HG02678 (cell line): Measurements from ENCODE around the gene ELAVL1.

ENCODE experiments used
- ATAC-seq: cut with Tn5 transposase; IDR thresholded peaks from one replicate; pipeline ENCODE4 v1.9.1; 2021; ENCODE audit warnings: mild to moderate bottlenecking, moderate library complexity; ENCODE audit not compliant: unreplicated experiment

Gene ELAVL1

DNA sequence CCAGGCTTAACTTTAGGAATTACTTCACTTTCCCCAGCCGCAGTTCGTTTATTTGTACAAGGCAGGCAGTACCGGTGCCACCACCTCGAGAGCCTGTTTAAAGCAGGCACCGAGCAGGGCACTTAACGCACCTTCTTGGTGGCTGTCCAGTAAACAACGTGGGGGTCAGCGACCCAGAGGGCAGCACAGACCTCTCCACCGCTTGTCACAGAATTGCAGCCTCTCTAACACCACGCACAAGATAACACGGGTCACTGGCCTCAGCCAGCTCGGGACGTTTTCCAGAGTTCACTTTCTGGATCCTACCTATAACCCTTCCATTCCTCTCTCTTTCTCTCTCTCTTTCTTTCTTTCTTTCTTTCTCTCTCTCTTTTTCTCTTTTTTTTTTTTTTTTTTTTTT lies 16.8 kb upstream of the ELAVL1 start:
- no peak for ATAC-seq

DNA sequence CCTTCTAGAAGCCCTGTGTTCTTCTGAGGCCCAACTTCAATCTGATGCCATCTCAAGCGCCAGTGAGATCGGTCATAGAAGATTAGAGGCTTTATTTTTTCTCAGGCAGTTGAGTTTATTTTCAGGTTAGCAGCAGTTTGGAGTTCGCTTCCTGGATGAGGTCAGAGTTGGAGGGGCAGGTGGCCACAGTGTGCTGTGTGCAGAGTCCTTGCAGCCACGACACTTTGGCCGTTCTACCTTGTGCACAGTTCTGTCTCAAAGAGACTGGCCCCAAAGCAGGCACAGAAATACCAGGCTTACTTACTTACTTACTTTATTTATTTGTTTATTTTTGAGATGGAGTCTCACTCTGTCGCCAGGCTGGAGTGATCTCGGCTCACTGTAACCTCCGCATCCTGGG lies 15.9 kb upstream of the ELAVL1 start:
- ATAC-seq = no peak

DNA sequence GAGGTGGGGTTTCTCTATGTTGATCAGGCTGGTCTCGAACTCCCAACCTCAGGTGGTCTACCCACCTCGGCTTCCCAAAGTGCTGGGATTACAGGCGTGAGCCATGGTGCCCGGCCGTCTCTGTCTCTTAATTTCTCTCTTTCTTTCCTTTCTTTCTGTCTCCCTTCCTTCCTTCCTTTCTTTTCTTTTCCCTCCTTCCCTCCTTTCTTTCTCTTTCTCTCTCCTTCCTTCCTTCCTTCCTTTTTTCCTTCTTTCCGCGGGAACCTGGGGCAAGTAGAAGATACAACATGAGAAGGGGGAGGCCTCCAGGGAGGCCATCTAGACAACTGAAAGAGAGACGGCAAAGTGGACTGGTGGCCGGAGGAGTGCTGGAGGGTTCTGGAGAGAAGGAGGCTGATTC lies 15.2 kb upstream of the ELAVL1 start:
- ATAC-seq = no peak

DNA sequence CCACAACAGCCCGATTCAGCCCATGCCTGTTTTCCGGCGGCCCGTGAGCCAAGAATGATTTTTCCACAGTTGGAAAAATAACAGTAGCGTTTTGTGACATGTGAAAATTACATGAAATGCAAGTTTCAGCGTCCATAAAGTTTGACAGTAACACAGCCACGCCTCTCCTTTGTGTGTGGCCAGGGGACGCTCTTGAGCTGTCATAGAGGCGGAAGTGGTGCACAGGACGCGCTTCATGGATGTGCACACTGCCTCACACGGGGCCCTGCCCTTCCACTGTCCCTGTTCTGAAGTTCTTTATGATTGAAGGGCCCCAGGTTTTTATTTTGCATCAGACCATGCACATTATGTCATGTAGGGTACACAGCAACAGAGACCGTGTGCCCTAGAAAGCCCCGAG lies 12.4 kb upstream of the ELAVL1 start:
- no peak for ATAC-seq

DNA sequence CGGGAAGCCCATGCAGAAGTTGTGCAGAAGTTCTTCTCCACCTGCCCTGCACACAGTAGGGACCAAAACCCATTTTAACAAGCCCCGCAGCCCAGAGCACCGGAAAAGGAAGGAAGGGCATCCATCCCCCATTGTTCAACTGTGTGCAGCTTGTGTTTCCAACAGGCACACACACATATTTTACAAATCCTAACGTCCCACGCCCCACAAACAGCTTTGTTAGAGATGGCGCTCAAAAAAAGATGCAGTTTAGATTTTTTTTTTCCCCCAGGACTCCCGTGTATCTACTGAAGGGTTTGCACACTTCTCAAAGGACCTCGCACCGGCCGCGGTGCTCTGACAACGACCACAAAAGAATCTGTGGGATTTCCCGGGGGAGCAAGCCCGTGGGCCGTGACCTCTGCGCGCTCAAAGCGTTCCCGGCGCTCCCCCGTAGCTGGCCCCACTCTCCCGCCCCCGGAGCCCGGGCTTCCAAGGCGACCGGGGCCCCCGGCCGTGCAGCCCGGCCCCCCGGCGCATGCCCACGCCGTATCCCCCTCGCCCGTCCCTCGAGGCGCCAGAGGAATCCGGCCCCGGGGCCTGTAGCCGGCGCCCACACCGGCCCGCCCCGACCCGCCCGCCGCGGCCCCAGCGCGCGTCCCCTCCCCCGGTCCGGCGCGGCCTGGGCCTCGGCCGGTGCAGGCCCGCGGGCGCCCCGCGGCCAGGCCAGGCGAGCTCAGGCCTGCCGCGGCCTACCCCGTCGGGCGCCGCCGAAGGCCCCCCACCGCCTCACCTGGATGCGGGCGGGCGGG lies 523 bp downstream of the ELAVL1 start:
- peak; percentile 43 for ATAC-seq

DNA sequence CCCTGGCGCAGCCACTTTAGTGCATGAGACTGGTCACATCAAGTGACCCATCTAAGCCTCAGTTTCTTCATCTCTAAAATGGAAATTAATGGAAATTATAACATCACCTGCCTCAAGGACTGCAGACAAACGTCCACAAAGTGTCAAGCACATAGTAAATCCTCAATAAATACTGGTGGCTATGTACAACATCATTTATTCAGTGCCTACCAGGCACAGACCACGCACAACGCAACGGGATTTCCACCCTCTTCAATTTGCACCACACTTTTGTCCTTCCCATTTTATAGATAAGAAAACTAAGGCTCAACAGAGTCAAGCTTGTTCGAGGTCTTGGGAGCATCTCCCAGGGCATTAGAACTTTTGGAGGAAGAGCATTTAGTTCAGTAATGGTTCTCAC lies 1.4 kb downstream of the ELAVL1 start:
- ATAC-seq = no peak

DNA sequence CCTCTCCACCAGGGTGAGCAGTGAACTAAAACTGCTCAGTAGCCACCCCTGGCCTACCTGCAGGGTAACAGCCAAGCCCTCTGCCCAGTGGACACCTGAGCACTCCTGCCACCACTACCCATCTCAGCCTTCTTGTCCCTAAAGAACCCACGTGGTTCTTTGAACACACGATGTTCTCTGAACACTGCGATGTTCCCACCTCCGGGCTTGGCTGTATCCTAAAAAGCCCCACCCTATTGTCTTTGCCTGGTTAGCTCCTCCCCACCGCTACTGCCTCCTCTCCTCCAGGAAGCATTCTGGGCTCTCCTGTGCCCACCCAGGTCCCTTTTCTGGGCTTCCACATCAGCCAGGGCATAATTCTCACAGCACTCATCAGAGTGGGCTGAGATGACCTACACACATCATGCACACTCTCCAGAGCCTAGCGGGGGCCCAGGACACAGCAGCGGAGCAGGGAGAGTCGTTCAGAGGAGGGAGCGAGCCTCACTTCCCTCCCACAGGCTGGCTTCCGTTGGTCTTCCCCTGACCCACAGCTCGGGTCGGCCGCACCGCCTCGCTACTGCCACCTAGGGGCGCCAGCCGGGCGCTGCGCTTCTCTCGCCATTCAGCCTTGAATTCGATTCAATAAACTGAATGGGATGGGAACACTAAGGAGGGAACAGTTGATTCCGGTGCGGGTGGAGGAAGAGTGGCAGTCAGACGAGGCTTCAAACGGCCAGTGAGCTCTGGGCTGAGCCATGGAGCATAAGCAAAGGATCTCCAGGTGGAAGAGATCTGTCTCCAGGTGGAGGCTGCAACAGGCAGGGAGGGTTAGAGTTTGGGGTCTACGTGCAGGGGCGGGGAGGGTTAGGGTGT lies 3.2 kb downstream of the ELAVL1 start:
- no peak for ATAC-seq

DNA sequence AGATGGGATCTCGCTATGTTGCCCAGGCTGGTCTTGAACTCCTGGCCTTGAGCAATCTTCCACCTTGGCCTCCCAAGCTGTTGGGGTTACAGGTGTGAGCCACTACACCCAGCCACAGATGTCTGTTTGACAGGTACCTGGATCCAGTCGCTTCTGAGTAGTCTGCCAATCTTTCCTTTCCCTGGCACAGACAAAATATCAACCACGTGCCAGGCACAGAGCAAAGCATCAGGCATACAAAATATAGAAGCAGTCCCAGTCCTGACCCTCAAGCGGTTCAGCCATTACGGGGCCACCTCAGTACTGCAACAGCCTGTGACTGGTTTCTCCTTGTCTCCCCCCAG lies 3.8 kb downstream of the ELAVL1 start:
- ATAC-seq = no peak

DNA sequence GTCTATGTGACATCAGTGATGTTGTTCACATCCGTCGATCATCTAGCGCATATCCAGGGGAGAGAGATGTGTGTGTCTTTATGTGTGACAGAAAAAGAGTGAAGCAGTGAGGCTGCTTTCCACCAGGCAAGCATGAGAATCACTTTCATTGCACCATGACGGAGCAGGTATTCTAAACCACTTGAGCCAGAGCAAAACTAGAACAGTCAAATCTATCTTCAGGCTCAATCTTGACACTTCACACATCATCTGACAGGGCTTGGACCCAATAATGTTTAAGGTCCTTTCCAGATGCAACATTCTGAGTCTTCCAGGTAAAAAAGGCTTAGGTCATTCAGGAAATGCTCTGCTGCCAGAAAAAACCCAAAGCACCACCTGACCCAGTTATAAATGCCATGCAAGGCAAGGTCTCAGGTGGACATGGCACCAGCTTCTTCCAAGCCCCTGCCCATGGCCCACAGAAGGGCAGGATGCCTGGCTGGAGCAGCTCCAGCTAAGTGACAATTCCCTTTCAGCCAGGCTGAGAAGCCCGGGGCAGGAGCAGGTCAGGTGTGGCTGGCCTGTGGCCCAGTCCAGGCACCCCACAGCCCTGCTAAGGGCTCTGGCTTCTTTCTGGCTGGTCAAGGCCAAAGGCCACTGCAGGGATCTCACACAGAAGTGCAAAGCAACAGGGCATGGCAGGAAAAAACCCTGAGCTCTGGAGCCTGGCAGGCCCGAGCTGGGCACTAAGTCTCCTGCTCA lies 5.0 kb downstream of the ELAVL1 start:
- no peak for ATAC-seq

DNA sequence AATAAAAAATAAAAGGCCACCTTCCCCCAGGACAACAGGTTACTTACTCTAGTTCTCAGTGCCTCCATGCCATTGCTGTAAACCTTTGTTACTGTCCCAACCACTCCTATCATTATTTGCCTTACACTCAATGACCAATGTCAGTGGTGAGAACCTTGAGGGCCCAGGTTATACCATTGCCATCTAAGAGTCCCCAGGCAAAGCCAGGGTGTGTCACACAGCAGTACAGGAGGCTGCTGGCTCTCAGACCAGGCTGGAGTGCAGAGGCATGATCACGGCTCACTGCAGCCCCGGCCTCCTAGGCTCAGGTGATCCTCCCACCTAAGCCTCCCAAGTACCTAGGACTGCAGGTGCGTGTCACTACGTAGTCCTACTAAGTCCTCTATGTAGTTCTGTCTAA lies 6.1 kb downstream of the ELAVL1 start:
- no peak for ATAC-seq

DNA sequence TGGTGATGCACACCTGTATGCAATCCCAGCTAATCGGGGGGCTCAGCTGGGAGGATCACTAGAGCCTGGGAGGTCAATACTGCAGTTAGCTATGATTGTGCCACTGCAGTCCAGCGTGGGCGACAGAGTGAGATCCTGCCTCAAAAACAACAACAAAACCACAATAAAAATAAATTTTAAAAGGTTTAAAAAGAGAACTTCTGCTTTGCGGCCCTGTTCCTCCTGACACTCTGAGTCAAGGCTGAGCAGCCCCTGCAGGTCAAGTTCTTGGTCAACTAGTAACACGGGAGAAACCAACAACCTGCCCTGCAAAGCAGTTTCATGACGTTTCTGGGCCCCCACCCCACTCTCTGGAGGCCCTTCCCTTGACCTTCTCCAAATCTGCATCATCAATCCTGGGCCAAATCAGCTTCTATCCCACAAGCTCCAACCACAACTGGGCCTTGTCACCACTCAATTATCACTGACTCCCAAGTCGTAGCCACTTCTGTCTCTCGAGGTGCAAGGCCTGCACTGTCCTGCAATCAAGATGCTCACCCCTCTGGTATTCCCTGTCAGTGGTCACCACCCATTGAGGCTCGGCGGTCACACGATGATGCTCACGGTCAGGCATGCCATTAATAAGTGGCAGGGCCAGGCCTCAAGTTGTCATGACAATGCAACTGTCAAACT lies 7.5 kb downstream of the ELAVL1 start:
- ATAC-seq = no peak

DNA sequence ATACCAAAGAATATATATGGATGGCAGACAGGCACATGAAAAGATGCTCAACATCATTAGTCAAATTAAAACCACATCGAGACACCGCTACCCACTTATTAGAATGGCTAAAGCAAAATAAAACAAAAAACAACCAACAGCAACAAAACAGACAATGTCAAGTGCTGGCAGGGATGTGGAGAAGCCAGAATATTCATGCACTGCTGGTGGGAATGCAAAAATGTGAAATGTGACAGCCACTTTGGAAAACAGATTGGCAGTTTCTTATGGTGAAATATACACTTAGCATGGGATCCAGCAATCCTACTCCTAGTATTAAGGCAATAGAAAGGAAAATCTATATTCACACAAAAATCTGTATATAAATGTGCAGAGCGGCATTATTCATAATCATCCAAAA lies 8.6 kb downstream of the ELAVL1 start:
- no peak for ATAC-seq

DNA sequence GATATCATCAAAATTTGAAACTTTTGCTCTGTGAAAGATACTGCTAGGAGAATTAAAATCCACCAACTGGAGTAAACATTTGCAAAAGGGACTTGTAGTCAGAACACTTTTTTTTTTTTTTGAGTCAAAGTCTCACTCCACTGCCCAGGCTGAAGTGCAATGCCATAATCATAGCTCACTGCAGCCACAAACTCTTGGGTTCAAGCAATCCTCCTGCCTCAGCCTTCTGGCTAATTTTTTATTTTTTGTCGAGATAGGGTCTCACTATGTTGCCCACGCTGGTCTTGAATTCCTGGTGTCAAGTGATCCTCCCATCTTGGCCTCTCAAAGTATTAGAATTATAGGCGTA lies 9.7 kb downstream of the ELAVL1 start:
- no peak for ATAC-seq

DNA sequence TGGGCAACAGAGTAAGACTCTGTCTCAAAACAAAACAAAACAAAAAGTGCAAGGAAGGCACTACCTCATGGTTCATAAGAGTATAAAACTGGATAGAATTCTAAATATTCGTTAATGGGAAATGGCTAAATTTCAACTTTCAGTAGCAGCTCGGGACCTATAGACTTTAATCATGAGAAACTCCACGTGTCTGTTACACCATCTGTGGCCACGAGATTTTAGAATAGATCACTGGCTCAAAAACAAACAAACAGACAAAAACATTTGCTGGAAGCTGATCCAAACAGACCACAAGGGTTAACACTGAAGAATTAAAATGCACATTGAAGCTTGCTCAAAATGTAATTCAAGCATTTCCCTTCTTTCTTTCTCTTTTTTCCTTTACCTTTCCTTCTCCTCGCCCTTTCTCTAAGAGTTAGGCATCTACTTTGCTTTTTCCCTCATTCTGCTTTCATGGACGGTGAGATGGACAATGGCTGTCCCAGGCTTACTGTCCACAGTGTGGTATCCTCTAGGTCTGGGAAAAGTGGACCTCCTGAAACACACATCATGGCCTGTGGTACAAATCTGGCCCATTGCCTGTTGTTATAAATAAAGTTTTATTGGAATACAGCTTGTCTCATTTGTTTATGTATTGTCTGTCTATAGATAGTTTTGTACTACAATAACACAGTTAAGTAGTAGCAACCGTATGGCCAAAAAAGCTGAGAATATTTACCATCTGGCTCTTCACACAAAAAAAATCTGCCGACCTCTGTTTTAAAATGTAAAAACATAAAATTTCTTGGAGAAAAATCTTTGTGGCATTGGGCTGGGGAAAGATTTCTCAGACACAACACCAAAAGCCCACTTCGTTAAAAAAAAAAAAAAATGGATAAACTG lies 10.3 kb downstream of the ELAVL1 start:
- ATAC-seq = no peak

DNA sequence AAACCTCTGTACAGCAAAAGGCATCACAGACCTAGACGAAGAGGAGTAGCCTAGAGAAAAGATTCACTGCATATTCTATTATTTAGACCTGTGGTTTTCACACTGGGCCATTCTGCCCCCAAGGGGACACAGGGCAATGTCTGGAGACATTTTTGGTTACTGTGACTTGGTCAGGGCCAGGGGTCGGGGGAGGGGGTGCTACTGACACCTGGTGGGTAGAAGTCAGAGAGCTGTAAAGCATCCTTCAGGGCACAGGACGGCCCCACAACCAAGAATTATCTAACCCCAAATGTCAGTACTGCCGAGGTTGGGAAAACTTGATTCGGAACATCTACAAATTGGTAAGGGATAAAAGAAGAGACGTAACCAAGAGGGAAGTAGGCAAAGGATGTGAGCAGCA lies 11.3 kb downstream of the ELAVL1 start:
- no peak for ATAC-seq

DNA sequence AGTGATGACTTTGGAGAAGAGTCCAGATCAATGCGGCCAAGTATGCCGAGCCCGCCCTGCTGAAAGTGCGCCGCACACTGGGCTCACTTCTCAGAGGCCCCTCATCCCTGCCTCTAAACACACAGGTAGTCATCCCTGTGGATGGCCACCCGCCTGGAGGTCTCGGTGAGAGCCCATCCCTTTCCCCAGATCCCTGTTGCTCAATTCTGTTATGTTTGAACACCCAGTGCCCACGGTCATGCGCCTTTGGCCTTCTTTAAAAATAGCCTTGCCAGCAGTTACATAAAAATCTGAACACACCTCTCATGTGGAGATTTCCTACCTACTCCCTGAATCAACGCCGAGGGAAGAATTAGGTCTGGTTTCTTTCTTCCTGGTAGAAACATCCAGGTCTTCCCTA lies 11.9 kb downstream of the ELAVL1 start:
- ATAC-seq = no peak

DNA sequence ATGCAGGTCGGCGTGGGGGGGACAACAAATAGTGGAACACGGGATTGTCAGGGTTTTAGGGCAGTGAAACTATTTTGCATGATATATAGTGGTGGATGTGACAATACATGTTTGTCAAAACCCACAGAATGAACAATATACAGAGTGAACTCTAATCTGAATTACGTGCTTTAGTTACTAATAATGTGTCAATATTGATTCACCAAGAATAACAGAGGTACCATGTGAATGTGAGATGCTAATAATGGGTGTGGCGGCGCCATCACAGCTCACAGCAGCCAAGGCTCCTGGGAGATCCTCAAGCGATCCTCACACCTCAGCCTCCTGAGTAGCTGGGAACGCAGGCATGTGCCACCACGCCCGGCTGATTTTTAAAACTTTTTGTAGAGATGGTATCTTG lies 12.9 kb downstream of the ELAVL1 start:
- ATAC-seq = no peak

DNA sequence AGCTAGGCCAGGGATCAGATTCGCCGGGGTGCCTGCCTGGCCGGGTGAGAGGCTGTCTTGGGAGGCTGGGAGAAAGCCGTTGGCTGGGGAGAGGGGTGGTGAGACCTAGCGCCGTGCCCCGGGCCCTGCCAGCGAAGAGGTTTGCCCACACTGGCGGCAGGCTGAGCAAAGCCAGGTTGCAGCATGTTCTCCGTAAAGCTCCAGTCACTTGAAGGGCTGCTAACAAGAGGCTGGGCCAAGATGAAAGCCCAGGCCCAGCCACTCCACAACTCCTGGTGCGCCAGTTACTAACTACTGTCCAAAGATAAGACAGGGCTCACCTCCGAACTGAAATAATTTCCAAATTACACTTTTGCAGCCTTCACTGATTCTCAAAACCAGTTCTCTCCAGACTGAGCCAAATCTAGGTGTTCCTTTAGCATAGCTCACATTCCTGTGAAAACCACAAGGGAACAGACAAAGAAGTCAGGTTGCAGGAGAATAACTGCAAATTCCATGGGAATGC lies 16.3 kb downstream of the ELAVL1 start:
- no peak for ATAC-seq

DNA sequence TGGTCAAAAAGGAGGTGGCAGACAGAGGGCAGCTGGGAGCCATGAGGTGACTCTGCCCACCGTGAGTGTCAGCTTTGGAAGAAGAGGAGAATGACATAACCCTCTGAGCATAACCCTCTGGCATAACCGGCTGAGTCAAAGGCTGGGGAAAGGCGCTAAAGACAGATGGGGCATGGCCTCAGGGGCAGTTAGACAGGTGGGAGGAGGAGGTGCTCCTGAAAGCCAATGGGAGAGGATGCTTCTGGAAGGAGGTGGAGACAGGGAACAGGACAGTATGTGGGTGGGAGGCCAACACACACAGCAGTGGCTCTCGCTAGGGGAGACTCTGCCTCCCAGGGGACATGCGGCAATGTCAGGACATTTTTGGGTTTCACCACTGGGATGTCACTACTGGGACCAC lies 17.1 kb downstream of the ELAVL1 start:
- ATAC-seq = no peak

DNA sequence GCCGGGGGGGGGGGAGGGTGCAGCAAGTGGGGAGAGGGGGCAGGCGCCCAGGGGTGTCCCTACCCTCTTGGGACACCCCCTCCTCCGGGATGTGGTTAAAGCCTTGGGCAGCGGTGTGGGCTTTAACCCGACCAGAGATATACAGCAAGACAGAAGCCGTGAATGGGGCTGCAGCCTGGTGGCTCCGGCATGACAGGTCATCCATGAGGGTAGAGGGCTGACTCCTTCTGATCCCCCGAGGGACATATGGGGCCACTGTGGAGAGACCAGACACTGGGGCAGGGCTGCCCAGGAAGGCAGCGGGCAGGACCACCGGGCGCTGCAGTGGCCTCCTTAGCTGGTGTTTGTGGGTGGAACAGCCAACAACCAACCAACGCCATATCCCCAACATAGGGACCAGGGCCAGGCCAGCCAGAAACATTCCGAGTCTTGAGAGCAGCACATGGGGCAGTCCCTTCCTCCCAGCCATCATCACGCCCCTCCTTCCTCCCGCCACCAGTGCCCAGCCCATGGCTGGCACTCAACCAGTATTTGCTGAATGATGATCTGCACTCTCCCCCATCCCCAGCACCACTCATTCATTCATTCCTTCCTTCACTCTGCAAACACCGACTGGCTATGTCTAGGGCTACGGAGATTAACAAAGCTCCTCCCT lies 18.2 kb downstream of the ELAVL1 start:
- ATAC-seq = no peak
